ENCODE data around the gene MTCH2. TPM values are rescaled to one million over a fixed set of nuclear protein-coding genes. Genes with fewer than 3 reads are reported as not detected.

Gene MTCH2
- total and polyA plus RNA-seq, 2 donors (not counting 1 experiment from before 2014, with no cell fraction given) = 64.4 to 169 TPM

- no peak overlapping the region for H2AFZ ChIP-seq (ENCODE audit: low read length)
- no peak overlapping the region for H3K4me2 ChIP-seq (ENCODE audit: extremely low read depth, insufficient read depth, low read length)
- H3K9ac ChIP-seq (ENCODE audit: insufficient read depth, low read length) = no peak overlapping the region
- H3K4me1 ChIP-seq (ENCODE audit: control insufficient read depth, extremely low read depth, insufficient read depth, low read length) = no peaks in the 10 kb centered on the region
- H3K9me3 ChIP-seq (ENCODE audit: control insufficient read depth, insufficient read depth, low read depth, low read length) = no peaks in the 10 kb centered on the region
- no peaks in the 10 kb centered on the region for H3K79me2 ChIP-seq (ENCODE audit: control insufficient read depth, insufficient read depth, low read length)
- H3K36me3 ChIP-seq (ENCODE audit: control insufficient read depth, insufficient read depth, low read length) = no peaks in the 10 kb centered on the region
- H3K27me3 ChIP-seq (ENCODE audit: control insufficient read depth, insufficient read depth, low read length) = no peaks in the 10 kb centered on the region
- H3K27ac ChIP-seq (ENCODE audit: insufficient read depth, low read length) = no peak overlapping the region
- DNase-seq (ENCODE audit: low read depth in 2 of 2) = no peak
- TF ChIP-seq CTCF (conservative IDR thresholded peaks at IDR 0.05 in 1 of 2, IDR thresholded peaks at IDR 0.05 in 1 of 2; ENCODE audit: low read depth in 1 of 2, low read length in 2 of 2) = no peak
- no peak for TF ChIP-seq EZH2 (IDR thresholded peaks at IDR 0.05; ENCODE audit: low read length, missing control alignments)
- H4K20me1 ChIP-seq (ENCODE audit: control insufficient read depth, extremely low read depth, insufficient read depth, low read length) = no peaks in the 10 kb centered on the region
- H3K4me3 ChIP-seq (replicated peaks in 1 of 4; ENCODE audit: control extremely low read depth in 1 of 4, insufficient read depth in 1 of 4, low read depth in 3 of 4, low read length in 4 of 4) = no peak overlapping the region
Measured at GRCh38 chr11:47649276-47649675, 6.9 kb upstream of the MTCH2 start.

GRCh38 chr11:47646019-47646418 is 3.7 kb upstream of the MTCH2 start:
- Histone ChIP-seq H3K27ac (ENCODE audit: insufficient read depth, low read length) (no peak overlapping the region), H3K27me3 (ENCODE audit: control insufficient read depth, insufficient read depth, low read length) (no peaks in the 10 kb centered on the region), H3K4me3 (replicated peaks in 1 of 4; ENCODE audit: control extremely low read depth in 1 of 4, insufficient read depth in 1 of 4, low read depth in 3 of 4, low read length in 4 of 4) (no peak overlapping the region), H2AFZ (ENCODE audit: low read length) (no peak overlapping the region), H3K36me3 (ENCODE audit: control insufficient read depth, insufficient read depth, low read length) (no peaks in the 10 kb centered on the region), H3K79me2 (ENCODE audit: control insufficient read depth, insufficient read depth, low read length) (peaks cover 13% of the 10 kb centered on the region), H3K4me2 (ENCODE audit: extremely low read depth, insufficient read depth, low read length) (no peak overlapping the region), H4K20me1 (ENCODE audit: control insufficient read depth, extremely low read depth, insufficient read depth, low read length) (no peaks in the 10 kb centered on the region), H3K9ac (ENCODE audit: insufficient read depth, low read length) (no peak overlapping the region), H3K9me3 (ENCODE audit: control insufficient read depth, insufficient read depth, low read depth, low read length) (no peaks in the 10 kb centered on the region), H3K4me1 (ENCODE audit: control insufficient read depth, extremely low read depth, insufficient read depth, low read length) (no peaks in the 10 kb centered on the region)
- no peak for DNase-seq (ENCODE audit: low read depth in 2 of 2)
- TF ChIP-seq EZH2 (IDR thresholded peaks at IDR 0.05; ENCODE audit: low read length, missing control alignments) (no peak), CTCF (conservative IDR thresholded peaks at IDR 0.05 in 1 of 2, IDR thresholded peaks at IDR 0.05 in 1 of 2; ENCODE audit: low read depth in 1 of 2, low read length in 2 of 2) (no peak)

GRCh38 chr11:47645500-47645899 is 3.1 kb upstream of the MTCH2 start:
- no peaks in the 10 kb centered on the region for H4K20me1 ChIP-seq (ENCODE audit: control insufficient read depth, extremely low read depth, insufficient read depth, low read length)
- no peak overlapping the region for H3K4me2 ChIP-seq (ENCODE audit: extremely low read depth, insufficient read depth, low read length)
- H3K4me3 ChIP-seq (replicated peaks in 1 of 4; ENCODE audit: control extremely low read depth in 1 of 4, insufficient read depth in 1 of 4, low read depth in 3 of 4, low read length in 4 of 4) = no peak overlapping the region
- no peak overlapping the region for H3K9ac ChIP-seq (ENCODE audit: insufficient read depth, low read length)
- peaks cover 18% of the 10 kb centered on the region for H3K79me2 ChIP-seq (ENCODE audit: control insufficient read depth, insufficient read depth, low read length)
- H3K9me3 ChIP-seq (ENCODE audit: control insufficient read depth, insufficient read depth, low read depth, low read length) = no peaks in the 10 kb centered on the region
- H2AFZ ChIP-seq (ENCODE audit: low read length) = no peak overlapping the region
- no peak for DNase-seq (ENCODE audit: low read depth in 2 of 2)
- H3K27me3 ChIP-seq (ENCODE audit: control insufficient read depth, insufficient read depth, low read length) = no peaks in the 10 kb centered on the region
- TF ChIP-seq CTCF (conservative IDR thresholded peaks at IDR 0.05 in 1 of 2, IDR thresholded peaks at IDR 0.05 in 1 of 2; ENCODE audit: low read depth in 1 of 2, low read length in 2 of 2) = no peak
- no peak for TF ChIP-seq EZH2 (IDR thresholded peaks at IDR 0.05; ENCODE audit: low read length, missing control alignments)
- H3K27ac ChIP-seq (ENCODE audit: insufficient read depth, low read length) = no peak overlapping the region
- H3K4me1 ChIP-seq (ENCODE audit: control insufficient read depth, extremely low read depth, insufficient read depth, low read length) = peaks cover 2% of the 10 kb centered on the region
- H3K36me3 ChIP-seq (ENCODE audit: control insufficient read depth, insufficient read depth, low read length) = no peaks in the 10 kb centered on the region
